Activated T-cell treated with anti-CD3 and anti-CD28 coated beads for 1 hour (primary cell): ENCODE results near the gene ALPL.
"Not testable (repeated sequence)": the region's sequence is repeated elsewhere in the genome, so short reads cannot be mapped to it uniquely, and the experiment has no call there.

Source experiments
- DNase-seq: peaks from one replicate; pipeline ENCODE4 v3.0.0-alpha.2; 2020; ENCODE audit warnings: low read depth

The ALPL gene

DNA sequence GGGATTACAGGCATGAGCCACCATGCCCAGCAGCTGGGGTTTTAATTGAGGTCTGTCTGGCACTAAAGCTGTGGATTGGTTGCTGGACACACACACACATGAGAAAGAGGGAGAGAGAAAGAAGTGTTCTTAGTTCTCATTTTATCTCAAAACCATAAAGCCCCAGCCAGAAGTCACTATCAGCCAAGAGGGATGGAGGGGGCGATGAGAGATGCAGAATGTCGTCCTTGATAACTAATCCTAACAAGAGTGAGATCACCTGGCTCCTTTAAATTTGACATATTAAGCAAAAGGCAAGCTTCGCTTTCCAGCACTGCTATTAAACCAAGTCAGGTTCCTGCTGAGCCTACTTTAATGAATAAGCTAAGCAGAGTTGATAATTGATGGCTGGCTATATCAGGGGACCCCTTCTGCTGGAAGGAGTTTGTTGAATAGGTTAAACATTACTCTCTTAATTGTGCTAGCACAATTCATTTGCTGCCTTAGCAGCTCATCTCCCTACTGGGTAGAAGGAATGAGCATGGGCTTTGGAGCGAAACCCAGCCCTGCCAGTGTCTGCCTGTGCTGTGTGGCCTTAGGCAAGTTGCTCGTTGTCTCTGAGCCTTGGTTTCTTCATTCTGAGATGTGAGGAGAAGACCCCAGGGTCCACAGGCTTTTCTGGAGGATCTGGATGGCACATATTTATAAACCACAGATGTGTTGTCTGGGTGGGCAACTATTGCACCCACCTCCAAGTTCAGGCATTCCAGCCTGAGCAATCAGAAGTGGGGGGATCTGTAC lies 50.8 kb downstream of the ALPL start:
- DNase-seq: no peak

DNA sequence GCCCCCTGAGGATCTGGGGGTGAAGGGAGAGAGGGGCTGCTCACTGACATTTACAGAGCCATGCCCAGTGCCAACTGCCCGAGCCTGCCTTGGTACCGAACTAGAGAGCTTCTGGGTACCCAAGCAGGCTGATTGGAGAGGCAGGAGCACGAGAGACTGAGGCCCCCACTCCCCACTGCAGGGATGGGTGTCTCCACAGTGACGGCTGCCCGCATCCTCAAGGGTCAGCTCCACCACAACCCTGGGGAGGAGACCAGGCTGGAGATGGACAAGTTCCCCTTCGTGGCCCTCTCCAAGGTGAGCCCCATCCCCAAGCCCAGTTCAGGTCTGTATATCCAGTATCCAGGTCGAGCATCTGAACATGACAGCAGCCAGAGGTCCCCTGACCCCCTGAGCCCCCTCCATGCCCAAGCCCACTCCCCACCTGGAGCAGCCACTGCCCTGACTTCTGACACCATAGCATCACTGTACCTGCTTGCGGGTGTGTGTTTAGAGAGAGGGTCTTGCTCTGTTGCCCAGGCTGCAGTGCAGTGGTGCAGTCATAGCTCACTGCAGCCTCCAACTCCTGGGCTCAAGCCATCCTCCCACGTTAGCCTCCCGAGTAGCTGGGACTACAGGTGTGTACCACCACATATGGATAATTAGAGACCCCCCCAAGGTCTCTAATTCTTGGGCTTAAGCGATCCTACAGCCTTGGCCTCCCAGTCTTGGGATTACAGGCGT lies 51.9 kb downstream of the ALPL start:
- no peak for DNase-seq

DNA sequence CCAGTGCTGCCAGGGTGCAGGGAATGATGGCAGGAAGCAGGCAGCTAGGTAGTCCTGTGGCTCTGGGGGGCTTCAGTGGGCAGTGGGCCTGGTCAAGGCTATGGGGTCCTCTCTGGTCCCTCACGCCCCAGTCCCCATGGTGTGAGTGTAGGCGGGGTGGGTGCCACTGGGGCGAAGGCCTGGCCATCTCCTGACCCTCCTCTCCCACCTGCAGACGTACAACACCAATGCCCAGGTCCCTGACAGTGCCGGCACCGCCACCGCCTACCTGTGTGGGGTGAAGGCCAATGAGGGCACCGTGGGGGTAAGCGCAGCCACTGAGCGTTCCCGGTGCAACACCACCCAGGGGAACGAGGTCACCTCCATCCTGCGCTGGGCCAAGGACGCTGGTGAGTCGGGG lies 53.7 kb downstream of the ALPL start:
- DNase-seq: no peak

DNA sequence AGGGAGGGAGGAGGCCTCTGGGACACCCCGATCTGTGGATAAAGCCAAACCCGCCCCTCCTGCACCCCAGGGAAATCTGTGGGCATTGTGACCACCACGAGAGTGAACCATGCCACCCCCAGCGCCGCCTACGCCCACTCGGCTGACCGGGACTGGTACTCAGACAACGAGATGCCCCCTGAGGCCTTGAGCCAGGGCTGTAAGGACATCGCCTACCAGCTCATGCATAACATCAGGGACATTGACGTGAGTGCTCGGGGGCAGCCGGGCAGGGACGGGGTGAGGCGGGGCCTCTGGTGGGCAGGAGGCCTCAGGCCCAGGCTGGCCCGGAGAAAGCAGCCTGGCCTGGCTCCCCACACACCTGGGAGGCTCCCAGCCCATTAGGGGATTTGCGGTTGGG lies 54.7 kb downstream of the ALPL start:
- DNase-seq: no peak

DNA sequence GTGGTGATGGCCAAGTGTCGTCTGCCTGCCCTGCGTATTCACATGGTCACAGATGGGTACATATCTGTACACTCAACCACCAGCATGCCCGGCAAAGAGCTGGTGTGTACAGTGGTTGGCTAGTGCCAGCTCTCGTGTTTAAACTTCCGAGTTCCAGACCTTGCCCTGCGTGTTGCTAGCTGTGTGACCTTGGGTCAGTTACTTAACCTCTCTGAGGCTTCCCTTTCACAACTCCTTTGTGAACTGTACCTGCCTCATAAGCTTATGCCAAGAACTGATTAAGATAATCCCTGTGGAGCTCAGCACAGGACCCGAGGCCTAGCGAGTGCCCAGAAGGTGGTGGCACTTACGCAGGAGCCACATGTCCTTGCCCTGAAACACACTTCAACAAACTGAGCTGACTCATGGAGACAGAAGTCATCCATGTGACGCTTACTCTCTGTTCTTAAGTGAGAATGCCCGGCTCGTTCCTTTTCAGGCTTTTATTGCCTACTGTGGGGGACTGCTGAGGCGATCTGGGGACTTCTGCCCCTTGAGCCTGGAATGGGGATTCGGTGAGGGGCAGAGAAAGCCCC lies 55.4 kb downstream of the ALPL start:
- DNase-seq: no peak

DNA sequence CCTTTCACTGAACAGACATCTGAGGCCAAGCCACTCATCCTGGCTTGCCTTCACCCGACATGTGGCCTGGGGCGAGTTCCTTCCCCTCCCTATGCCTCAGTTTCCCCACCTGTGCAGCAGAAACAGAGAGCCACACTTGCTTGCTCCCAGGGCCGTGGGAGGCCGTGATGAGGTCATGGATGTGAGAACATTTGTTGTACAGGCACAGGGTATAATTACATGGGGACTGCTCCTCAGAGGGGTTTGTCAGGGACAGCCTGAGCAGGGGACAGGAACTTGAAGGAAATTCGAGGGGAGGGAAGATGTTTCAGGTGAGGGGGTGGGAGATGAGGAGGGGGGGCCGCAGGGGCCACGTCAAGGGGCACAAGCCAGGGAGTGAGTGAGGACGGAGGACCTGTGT lies 56.1 kb downstream of the ALPL start:
- DNase-seq: no peak

DNA sequence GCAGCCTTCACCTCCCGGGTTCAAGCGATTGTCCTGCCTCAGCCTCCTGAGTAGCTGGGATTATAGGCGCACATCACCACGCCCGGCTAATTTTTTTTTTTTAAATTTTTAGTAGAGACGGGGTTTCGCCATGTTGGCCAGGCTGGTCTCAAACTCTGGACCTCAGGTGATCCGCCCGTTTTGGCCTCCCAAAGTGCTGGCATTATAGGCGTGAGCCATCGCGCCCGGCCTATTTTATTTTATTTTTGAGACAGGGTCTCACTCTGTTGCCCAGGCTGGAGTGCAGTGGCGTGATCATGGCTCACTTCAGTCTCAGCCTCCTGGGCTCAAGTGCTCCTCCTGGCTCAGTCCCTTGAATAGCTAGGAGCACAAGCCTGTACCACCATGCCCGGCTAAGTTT lies 57.1 kb downstream of the ALPL start:
- DNase-seq: not testable (repeated sequence)

DNA sequence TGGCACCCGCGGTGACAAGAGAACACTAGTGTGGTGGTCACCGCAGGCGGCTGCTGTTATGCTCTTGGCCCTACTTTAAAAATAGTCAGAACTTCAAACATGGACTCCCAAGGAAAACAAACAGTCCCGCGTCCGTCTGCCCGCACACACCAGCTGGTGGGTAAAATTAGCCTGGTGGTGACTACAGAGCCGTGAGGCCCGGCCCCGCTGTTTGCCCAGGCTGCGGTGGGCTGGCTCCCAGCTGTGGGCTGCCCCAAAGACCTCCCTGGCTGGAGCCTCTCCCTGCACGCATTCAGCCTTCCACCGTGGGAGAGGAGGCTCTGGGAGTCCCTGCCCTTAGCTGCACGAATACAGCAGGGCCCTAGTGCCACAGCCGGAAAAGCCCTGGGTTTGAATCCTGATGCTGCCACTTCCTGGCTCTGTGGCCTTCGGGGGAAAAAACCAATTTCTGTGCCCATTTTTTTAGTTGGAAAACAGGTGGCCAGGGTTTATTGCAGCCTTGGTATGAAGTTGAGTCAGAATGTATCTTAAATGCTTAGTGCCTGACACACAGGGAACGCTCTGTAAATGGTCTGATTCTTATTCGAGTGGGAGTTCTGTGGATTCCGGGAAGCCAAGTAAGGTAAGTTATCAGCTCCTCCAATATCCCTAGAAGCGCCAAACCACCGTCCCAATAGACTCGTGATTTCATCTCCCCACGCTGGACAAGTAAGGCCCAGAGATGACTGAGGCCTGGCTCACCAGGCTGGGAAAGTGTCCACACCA lies 58.2 kb downstream of the ALPL start:
- no peak for DNase-seq

DNA sequence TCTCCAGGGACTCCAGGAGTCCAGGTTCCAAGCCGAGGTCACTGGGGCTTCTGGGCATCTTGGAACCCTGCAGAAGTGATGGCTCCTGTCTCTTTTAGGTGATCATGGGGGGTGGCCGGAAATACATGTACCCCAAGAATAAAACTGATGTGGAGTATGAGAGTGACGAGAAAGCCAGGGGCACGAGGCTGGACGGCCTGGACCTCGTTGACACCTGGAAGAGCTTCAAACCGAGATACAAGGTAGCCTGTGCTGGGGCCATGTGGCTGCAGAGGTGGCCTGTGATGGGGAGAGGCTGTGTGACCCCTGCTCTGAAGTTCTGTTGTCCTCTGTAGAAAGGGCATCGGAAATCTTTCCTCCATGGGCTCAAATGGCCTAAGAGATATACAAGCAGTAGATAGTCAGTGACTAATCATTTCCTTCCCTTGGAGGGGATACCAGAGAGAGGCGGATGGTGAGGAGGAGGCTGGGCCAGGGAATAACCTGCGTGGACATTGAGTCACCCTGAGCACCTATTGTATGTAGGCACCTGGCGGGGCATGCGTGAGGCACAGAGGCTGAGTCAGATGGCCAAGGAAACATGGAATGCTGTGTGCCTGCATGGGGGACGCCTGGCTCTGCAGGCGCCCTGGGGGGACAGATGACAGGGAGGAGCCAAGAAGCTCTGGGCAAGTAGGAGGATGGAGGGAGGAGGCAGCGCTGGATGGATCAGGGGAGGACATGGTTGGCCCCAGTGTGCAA lies 59.0 kb downstream of the ALPL start:
- no peak for DNase-seq

DNA sequence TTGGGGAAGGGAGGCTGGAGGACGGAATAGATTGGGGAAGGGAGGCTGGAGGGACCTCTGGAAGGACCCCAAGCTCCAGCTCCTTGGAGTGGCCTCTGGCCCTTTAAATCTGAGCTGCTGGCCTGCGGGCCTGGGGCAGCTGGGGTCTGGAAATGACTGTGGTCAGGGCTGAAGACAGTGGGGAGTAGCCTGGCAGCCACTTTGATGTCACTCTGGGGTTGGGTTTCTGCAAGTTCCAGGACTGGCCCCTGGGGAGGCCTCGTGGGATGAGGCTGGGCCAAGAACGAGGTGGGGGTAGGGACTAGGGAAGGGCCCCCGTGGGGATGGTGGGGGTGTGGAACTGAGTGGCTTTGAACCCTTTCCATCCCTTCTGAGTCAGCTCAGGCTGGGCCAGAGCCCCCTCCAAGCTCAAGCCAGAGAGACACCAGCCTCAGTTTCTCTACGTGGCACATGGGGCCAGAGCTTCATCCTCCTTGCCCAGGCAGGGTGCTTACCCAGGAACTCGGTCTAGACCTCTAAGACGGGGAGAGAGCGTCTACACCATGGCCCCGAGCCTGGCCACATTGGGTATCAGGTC lies 59.7 kb downstream of the ALPL start:
- no peak for DNase-seq

DNA sequence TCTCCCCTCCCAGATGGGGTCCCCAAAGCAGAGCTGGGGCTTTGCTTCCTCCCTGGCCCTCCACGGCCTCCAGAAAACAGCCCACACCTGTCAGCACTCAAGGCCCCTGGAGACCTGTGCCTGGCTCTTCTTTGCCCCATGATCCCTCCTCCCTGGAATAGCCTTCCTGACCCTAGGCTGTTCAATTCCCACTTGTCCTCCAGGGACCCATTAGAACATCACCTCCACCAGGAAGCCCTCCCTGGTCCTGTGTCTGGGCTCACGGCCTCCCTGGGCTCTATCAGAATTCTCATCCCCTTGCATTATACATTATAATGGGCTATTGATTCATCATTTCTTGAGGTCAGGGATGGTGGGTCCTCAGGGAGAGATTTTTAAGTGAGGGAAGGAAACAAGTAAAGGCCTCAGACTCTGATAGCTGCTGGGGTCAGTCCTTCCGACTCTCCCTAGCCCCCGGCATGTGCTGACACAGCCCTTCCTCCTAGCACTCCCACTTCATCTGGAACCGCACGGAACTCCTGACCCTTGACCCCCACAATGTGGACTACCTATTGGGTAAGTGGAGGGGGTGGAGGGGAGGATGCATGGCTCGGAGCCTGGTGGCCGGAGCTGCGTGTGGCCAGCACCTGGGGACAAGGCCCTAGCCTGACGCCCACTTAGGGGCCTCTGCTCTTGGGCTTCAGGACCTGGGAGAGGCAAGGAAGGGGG lies 60.8 kb downstream of the ALPL start:
- no peak for DNase-seq

DNA sequence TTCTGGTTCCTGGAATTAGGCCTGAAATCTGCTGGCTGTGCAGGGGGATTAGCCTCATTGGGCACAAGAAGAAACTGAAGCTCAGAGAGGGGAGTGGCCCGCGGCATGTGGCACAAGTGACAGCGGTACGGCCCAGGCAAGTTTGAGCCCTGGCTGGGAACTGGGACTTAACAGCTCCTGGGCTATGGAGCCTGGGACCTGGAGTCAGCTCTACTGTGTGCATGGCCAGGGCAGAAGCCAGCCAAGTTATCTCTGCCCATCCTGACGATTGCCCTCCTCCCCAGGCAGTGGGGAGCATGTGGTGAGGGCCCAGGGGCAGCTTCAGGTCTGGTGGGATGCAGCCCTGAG lies 61.3 kb downstream of the ALPL start:
- no peak for DNase-seq

DNA sequence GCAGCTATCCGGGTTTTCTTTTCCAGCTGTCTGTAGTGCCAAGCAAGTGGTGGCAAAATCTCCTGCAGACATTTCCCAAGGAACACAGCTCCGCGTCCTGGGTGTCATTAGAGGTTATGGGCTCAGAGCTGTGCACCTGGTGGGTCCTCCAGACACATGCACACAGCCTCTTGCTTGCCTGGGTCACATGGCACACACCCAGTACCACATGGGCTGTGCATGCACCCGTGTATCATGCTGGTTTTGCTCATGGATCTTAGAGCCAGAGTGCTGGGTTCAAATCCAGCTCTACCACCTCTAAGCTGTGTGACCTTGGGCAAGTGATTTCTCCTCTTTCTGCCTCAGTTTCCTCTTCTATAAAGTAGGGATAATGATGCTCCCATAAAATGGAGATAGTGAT lies 61.7 kb downstream of the ALPL start:
- DNase-seq: no peak

DNA sequence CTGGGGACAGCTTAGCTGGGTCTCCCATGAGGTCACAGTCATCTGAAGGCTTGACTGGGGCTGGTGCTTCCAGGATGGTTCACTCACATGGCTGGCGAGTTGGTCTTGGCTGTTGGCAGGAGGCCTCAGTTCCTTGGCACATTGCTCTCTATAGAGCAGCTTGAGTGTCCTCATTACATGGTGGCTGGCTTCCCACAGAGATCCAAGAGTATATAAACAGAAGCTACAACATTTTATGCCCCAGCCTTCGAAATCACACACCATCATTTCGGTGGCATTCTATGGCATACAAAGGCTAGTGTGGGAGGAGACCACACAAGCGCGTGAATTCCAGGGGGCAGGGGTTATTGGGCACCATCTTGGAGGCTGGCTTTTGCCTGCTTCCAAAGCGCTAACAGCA lies 63.0 kb downstream of the ALPL start:
- no peak for DNase-seq

DNA sequence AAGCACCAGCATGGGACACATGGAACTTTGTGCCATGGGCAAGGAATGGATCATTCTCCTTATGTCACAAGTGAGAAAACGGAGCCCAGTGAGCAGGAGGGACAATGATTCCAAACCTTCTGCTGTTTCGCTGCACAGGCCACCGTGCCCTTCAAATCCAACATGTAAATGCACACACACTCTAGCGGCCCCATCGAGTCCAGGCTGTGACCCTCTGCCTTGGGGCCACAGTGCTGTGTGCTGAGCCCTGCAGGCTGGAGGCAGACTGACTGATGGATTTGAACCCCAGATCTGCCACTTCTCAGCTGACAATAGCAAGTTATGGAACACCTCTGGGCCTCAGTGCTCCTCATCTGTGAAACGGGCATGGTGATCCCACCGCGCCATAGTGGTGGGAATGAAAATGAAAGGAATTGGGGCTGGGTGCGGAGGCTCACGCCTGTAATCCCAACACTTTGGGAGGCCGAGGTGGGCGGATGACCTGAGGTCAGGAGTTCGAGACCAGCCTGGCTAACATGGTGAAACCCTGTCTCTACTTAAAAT lies 63.6 kb downstream of the ALPL start:
- DNase-seq: no peak

DNA sequence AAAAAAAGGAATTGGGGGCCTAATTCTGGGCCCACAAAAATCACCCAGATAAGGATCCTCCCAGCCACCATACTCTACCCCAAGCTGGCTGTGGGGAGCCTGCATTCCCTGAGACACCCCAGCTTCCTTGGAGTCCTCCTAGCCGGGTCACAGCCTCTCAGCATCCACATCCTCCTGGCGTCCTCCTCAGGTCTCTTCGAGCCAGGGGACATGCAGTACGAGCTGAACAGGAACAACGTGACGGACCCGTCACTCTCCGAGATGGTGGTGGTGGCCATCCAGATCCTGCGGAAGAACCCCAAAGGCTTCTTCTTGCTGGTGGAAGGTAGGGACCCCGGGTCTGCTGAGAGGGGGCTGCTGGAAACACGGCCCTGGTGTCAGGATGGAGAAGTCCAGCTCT lies 64.3 kb downstream of the ALPL start:
- DNase-seq: no peak

DNA sequence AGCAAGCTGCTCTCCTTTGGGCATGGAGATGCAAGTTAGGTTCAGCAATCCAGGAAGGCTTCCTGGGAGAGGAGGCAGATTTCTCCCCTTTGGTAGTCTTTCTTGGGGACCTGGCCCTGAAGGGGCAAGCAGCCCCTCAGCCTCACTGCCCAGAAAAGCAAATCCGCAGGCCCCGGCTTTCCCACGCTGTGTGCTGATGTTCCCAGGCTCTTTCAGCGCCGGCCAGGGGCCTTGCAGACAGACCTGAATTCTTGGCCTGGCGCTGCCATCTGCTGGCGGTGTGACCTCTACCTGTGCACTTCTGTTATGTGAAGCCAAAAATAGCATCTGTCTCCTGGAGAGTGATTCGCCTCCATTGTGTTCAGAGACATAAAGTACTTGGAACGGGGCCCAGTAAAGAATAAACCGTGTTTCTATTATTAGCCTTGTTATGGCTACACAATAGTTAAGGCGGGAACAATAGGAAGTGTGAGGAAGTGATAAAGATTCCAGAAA lies 64.8 kb downstream of the ALPL start:
- no peak for DNase-seq

DNA sequence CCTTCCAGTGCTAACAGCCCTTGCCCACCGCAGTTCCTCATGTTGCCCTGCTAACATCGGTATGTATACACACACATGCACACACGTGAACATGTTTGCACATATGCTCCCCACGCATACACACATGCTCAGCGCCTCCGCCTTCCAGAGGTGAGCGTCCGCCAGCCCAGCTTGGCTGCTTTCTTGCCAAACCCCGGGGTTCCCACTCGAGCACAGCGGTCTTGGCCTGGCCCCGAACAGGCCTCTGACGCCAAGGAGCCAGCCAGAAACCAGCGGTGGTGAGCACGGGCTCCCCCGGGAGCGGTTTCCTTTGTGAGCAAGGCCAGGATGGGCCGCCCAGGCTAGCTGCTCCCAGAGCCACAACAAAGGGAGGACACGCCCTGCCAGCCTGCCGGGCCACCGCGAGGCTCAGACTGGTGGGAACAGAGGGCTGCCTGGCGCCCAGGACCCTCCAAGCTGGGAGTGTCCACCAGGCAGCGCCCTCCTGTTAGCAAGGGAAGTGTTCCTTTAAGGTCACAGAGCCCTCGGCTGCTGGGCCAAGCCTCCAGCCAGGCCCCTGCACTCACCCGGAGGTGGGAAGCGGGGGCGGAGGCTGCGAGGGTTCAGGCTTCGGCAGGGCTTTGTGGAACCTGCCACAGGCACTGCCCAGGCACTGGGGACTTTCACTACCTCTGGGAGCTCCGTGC lies 65.4 kb downstream of the ALPL start:
- no peak for DNase-seq

DNA sequence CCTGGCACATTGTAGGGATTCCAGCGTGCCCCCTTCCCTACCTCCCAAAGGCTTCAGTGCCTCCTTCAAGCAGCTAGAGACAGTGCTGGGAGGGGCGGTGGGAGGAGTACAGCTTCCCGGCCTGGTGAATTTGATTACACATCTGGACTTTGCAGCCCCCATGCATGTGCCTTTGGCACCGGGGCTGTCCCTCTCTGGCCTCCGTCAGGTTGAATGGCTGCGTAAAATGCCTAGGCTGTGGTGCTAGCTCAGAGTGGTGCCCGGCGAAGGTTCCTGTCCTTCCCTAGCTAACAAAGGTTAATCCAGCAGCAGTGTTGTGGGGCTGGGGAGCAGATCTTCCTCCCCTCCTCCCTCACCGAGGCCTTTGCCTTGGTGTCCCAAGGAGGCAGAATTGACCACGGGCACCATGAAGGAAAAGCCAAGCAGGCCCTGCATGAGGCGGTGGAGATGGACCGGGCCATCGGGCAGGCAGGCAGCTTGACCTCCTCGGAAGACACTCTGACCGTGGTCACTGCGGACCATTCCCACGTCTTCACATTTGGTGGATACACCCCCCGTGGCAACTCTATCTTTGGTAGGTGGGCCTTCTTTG lies 66.2 kb downstream of the ALPL start:
- DNase-seq: no peak
